GM12873 (cell line): ENCODE measurements around the gene NMUR1.

Source experiments
- CTCF ChIP-seq: IDR thresholded peaks from 2 replicates; pipeline ENCODE4 v1.5.1; 2012; ENCODE audit warnings: low read depth, mild to moderate bottlenecking, moderate library complexity, low read length, control low read depth; ENCODE audit not compliant: insufficient read depth; ENCODE audit errors: missing control alignments

The NMUR1 gene

GRCh38 chr2:231526341-231527090 lies 3.7 kb downstream of the NMUR1 start:
- TF ChIP-seq CTCF, result no peak

GRCh38 chr2:231525248-231526163 lies 4.7 kb downstream of the NMUR1 start:
- TF ChIP-seq CTCF, result no peak

- TF ChIP-seq CTCF, result no peak
Measured at GRCh38 chr2:231524477-231525247, 5.6 kb downstream of the NMUR1 start.

- no peak for TF ChIP-seq CTCF
Measured at GRCh38 chr2:231523451-231524285, 6.6 kb downstream of the NMUR1 start.

GRCh38 chr2:231522418-231523180 lies 7.6 kb downstream of the NMUR1 start:
- TF ChIP-seq CTCF, result no peak

- no peak for TF ChIP-seq CTCF
Measured at GRCh38 chr2:231521443-231521842, 8.8 kb downstream of the NMUR1 start.
